ENCODE measurements around the gene RASL10B. TPM values are rescaled to one million over a fixed set of nuclear protein-coding genes. Genes with fewer than 3 reads are reported as not detected.

The RASL10B gene
- total RNA-seq, 1 experiment from 2014 or later = 17.4 TPM

GRCh38 chr17:35731239-35731916 is at the start of gene RASL10B (continued):
- TF ChIP-seq GABPB1 (CRISPR knock-in tag; IDR thresholded peaks at IDR 0.05) = no peak
- TF ChIP-seq ZBTB43 (CRISPR knock-in tag; IDR thresholded peaks at IDR 0.05) = no peak
- no peak for TF ChIP-seq CREB1 (CRISPR knock-in tag; IDR thresholded peaks at IDR 0.05)
- no peak for TF ChIP-seq ZNF532 (CRISPR knock-in tag; IDR thresholded peaks at IDR 0.05; ENCODE audit: borderline replicate concordance)
- TF ChIP-seq ATF2 (CRISPR knock-in tag; IDR thresholded peaks at IDR 0.05; ENCODE audit: borderline replicate concordance, low read depth) = no peak
- no peak for TF ChIP-seq ZNF396 (CRISPR knock-in tag; IDR thresholded peaks at IDR 0.05; ENCODE audit: borderline replicate concordance)
- TF ChIP-seq ZNF121 (CRISPR knock-in tag; IDR thresholded peaks at IDR 0.05) = no peak
- no peak for TF ChIP-seq ELF4 (CRISPR knock-in tag; IDR thresholded peaks at IDR 0.05; ENCODE audit: low read depth)
- 0 out of 2 replicates have a peak, but pooled peaks have one; percentile 15 for TF ChIP-seq USF2 (CRISPR knock-in tag; IDR thresholded peaks at IDR 0.05)
- no peak for TF ChIP-seq NFATC4 (CRISPR knock-in tag; IDR thresholded peaks at IDR 0.05)
- peak; percentile 60; the same call in 1 of the 2 replicates for TF ChIP-seq E2F5 (CRISPR knock-in tag; IDR thresholded peaks at IDR 0.05)
- TF ChIP-seq ARID4B (CRISPR knock-in tag; IDR thresholded peaks at IDR 0.05; ENCODE audit: borderline replicate concordance) = peak; percentile 52; the same call in 1 of the 2 replicates
- TF ChIP-seq FOXP1 (CRISPR knock-in tag; IDR thresholded peaks at IDR 0.05; ENCODE audit: borderline replicate concordance) = peak; percentile 46; the same call in 1 of the 2 replicates
- TF ChIP-seq USF1 (CRISPR knock-in tag; IDR thresholded peaks at IDR 0.05) = no peak
- TF ChIP-seq FOXJ3 (CRISPR knock-in tag; IDR thresholded peaks at IDR 0.05; ENCODE audit: borderline replicate concordance) = no peak
- no peak for TF ChIP-seq AR (CRISPR knock-in tag; IDR thresholded peaks at IDR 0.05)
- peak; percentile 47; the same call in 1 of the 2 replicates for TF ChIP-seq MYBL2 (CRISPR knock-in tag; IDR thresholded peaks at IDR 0.05)
- TF ChIP-seq NFYB (CRISPR knock-in tag; conservative IDR thresholded peaks at IDR 0.05; ENCODE audit: low read depth) = no peak
- TF ChIP-seq ZNF671 (CRISPR knock-in tag; IDR thresholded peaks at IDR 0.05) = no peak
- TF ChIP-seq NR1H2 (CRISPR knock-in tag; IDR thresholded peaks at IDR 0.05) = no peak
